Smooth muscle cell (in vitro differentiated cells): Measurements from ENCODE around the gene ADK. TPM values are rescaled to one million over a fixed set of nuclear protein-coding genes. Genes with fewer than 3 reads are reported as not detected.
"Not testable (repeated sequence)": the region's sequence is repeated elsewhere in the genome, so short reads cannot be mapped to it uniquely, and the experiment has no call there.

ENCODE experiments used
- DNase-seq: peaks from one replicate; lab custom pipeline; 2025; ENCODE audit not compliant: unreplicated experiment; lab: John Stamatoyannopoulos, UW
- H2AFZ ChIP-seq: fragments of 200-600 bp; sonication (generic); 2 replicates; pipeline ENCODE4 v1.6.0; 2016; ENCODE audit warnings: antibody characterized with exemption, low read depth, mild to moderate bottlenecking
- H3F3A ChIP-seq: fragments of 200-600 bp; sonication (generic); 2 replicates; pipeline ENCODE4 v1.6.0; 2017; ENCODE audit warnings: antibody characterized with exemption, low read depth
- H3K27ac ChIP-seq: fragments of 200-600 bp; sonication (generic); 2 replicates; pipeline ENCODE4 v1.5.1; 2016; ENCODE audit warnings: low read depth, mild to moderate bottlenecking
- H3K27me3 ChIP-seq: fragments of 200-600 bp; sonication (generic); 2 replicates; pipeline ENCODE4 v1.6.1; 2016; ENCODE audit warnings: low read depth, mild to moderate bottlenecking
- H3K36me3 ChIP-seq: fragments of 200-600 bp; sonication (generic); 2 replicates; pipeline ENCODE4 v1.5.1; 2016; ENCODE audit warnings: low read depth
- H3K4me1 ChIP-seq: fragments of 200-600 bp; sonication (generic); 2 replicates; pipeline ENCODE4 v1.5.1; 2016; ENCODE audit warnings: low read depth
- H3K4me2 ChIP-seq: fragments of 200-600 bp; sonication (generic); 2 replicates; pipeline ENCODE4 v1.6.0; 2016; ENCODE audit warnings: mild to moderate bottlenecking
- H3K4me3 ChIP-seq: fragments of 200-600 bp; sonication (generic); 2 replicates; pipeline ENCODE4 v1.5.1; 2016; ENCODE audit warnings: mild to moderate bottlenecking
- H3K79me2 ChIP-seq: fragments of 200-600 bp; sonication (generic); 2 replicates; pipeline ENCODE4 v1.6.0; 2016; ENCODE audit warnings: low read depth, mild to moderate bottlenecking
- H3K9ac ChIP-seq: fragments of 200-600 bp; sonication (generic); 2 replicates; pipeline ENCODE4 v1.6.0; 2016; ENCODE audit warnings: low read depth
- H3K9me3 ChIP-seq: fragments of 200-600 bp; sonication (generic); replicated peaks from 2 replicates; pipeline ENCODE4 v1.5.1; 2016; ENCODE audit warnings: low read depth
- H4K20me1 ChIP-seq: fragments of 200-600 bp; sonication (generic); 2 replicates; pipeline ENCODE4 v1.6.0; 2016; ENCODE audit warnings: low read depth
- WGBS: methylation state at CpG from one replicate; pipeline ENCODE4 v1.1.7; 2016; ENCODE audit warnings: low lambda C conversion rate; 5-methylcytosine and 5-hydroxymethylcytosine counted together
- polyA plus RNA-seq: library from polyadenylated mRNA; unstranded; fragments of >200 nt; fragmentation: Nextera tagmentation; extraction: Ambion mirVana; gene quantifications from 2 replicates; pipeline ENCODE4 v1.2.1, GENCODE V29; 2016
- total RNA-seq: library from RNA; depleted of rRNA; stranded (reverse); fragments of >200 nt; gene quantifications from 2 replicates; pipeline ENCODE4 v1.2.3, GENCODE V29; 2014
- TF ChIP-seq, protein P1 (sequence below): fragments of 200-600 bp; sonication (generic); IDR thresholded peaks from 2 replicates; pipeline ENCODE4 v1.5.1; 2017; ENCODE audit warnings: borderline replicate concordance, mild to moderate bottlenecking, antibody characterized with exemption; ENCODE audit not compliant: insufficient read depth, poor library complexity, severe bottlenecking

Gene ADK
- total and polyA plus RNA-seq, 2 experiments from 2014 or later: 19.4 to 25.1 TPM

- Histone ChIP-seq H3K4me2 (no peak overlapping the region), H3F3A (no peaks in the 10 kb centered on the region), H3K9me3 (peaks cover 14% of the 10 kb centered on the region), H3K36me3 (peaks cover 8% of the 10 kb centered on the region), H3K27me3 (no peaks in the 10 kb centered on the region), H3K4me3 (no peak overlapping the region), H3K9ac (no peak overlapping the region), H3K27ac (no peak overlapping the region), H4K20me1 (no peaks in the 10 kb centered on the region), H3K79me2 (no peaks in the 10 kb centered on the region), H2AFZ (no peak overlapping the region), H3K4me1 (no peaks in the 10 kb centered on the region)
- WGBS: 96% methylated on average over 6 of the region's 6 CpGs
- DNase-seq: no peak
- TF ChIP-seq, protein P1, sequence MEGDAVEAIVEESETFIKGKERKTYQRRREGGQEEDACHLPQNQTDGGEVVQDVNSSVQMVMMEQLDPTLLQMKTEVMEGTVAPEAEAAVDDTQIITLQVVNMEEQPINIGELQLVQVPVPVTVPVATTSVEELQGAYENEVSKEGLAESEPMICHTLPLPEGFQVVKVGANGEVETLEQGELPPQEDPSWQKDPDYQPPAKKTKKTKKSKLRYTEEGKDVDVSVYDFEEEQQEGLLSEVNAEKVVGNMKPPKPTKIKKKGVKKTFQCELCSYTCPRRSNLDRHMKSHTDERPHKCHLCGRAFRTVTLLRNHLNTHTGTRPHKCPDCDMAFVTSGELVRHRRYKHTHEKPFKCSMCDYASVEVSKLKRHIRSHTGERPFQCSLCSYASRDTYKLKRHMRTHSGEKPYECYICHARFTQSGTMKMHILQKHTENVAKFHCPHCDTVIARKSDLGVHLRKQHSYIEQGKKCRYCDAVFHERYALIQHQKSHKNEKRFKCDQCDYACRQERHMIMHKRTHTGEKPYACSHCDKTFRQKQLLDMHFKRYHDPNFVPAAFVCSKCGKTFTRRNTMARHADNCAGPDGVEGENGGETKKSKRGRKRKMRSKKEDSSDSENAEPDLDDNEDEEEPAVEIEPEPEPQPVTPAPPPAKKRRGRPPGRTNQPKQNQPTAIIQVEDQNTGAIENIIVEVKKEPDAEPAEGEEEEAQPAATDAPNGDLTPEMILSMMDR: no peak
These were observed 196.5 kb downstream of the ADK start for GRCh38 chr10:74347522-74347921.

DNA sequence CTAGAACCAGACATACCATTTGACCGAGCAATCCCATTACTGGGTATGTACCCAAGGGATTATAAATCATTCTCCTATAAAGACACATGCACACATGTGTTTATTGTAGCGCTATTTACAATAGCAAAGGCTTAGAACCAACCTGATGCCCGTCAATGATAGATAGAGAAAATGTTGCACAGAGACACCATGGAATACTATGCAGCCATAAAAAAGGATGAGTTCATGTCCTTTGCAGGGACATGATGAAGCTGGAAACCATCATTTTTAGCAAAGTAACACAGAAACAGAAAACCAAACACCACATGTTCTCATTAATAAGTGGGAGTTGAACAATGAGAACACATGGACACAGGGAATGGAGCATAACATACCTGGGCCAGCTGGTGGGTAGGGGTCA lies 202.0 kb downstream of the ADK start:
- not testable (repeated sequence) for H3K4me1 ChIP-seq, H2AFZ ChIP-seq, H3K9ac ChIP-seq, H3K4me2 ChIP-seq, H3K79me2 ChIP-seq, H3F3A ChIP-seq, DNase-seq, H3K9me3 ChIP-seq, H4K20me1 ChIP-seq, H3K27ac ChIP-seq, H3K27me3 ChIP-seq, H3K4me3 ChIP-seq, H3K36me3 ChIP-seq
- WGBS: 98% methylated on average over 3 of the region's 3 CpGs

DNA sequence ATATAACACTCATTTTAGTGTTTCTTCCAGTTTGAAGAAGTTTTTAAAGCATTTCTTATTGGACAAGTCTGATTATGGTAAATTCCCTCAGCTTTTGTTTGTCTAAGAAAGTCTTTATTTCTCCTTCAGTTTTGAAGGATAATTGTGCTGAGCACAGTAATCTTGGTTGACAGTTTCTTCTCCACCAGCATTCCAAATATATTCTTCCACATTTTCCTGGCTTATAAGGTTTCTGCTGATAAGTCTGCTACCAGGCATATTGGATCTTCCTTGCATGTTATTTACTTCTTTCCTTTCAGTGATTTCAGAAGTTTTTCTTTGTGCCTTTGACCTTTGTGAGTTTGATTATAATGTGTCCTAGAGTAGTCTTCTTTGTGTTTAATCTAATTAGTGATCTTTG lies 210.7 kb downstream of the ADK start:
- Histone ChIP-seq H3K9me3 (peaks cover 17% of the 10 kb centered on the region), H4K20me1 (peaks cover 4% of the 10 kb centered on the region), H3K4me3 (no peak overlapping the region), H3F3A (no peaks in the 10 kb centered on the region), H2AFZ (no peak overlapping the region), H3K27ac (no peak overlapping the region), H3K4me1 (no peaks in the 10 kb centered on the region), H3K36me3 (peaks cover 16% of the 10 kb centered on the region), H3K27me3 (no peaks in the 10 kb centered on the region), H3K9ac (no peak overlapping the region), H3K79me2 (no peaks in the 10 kb centered on the region), H3K4me2 (no peak overlapping the region)
- no peak for DNase-seq
- TF ChIP-seq, protein P1: no peak

DNA sequence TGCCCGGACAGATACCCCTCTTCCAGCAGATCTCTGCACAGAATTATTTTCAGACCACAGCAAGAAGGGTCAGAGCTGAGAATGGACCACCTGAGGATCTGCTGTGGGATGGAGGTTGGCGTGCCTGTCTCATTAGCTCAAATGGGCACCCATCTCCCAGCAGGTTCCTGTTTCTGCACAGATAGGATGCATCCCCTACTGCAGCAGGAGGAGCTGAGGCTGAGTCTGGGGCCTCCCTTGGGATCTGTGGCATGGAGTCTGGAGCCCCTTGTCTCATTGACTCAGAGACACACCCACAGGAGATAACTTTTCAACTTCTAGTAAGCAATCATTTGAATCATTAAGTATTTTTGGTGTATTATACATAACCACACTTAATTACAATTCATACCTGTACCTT lies 212.7 kb downstream of the ADK start:
- Histone ChIP-seq H2AFZ (no peak overlapping the region), H3K4me1 (no peaks in the 10 kb centered on the region), H3K4me3 (no peak overlapping the region), H3K27me3 (no peaks in the 10 kb centered on the region), H3K36me3 (peaks cover 11% of the 10 kb centered on the region), H3F3A (no peaks in the 10 kb centered on the region), H4K20me1 (peaks cover 4% of the 10 kb centered on the region), H3K9me3 (peaks cover 12% of the 10 kb centered on the region), H3K9ac (no peak overlapping the region), H3K27ac (no peak overlapping the region), H3K4me2 (no peak overlapping the region), H3K79me2 (no peaks in the 10 kb centered on the region)
- WGBS: 96% methylated on average over 2 of the region's 2 CpGs
- no peak for DNase-seq
- TF ChIP-seq, protein P1: no peak
